Epithelial cell of esophagus (primary cell): ENCODE results near the gene MAP2K6.

Experiments used
- DNase-seq: peaks from one replicate; pipeline ENCODE4 v3.0.0; 2010; ENCODE audit warnings: low read depth
- H3K4me3 ChIP-seq: 2 replicates; pipeline ENCODE4 v1.5.1; 2011; ENCODE audit warnings: mild to moderate bottlenecking, low read length, control low read depth
- CTCF ChIP-seq: IDR thresholded peaks from 2 replicates; pipeline ENCODE4 v1.5.1; 2011; ENCODE audit warnings: low read depth, mild to moderate bottlenecking, low read length, control low read depth, inconsistent platforms; ENCODE audit not compliant: insufficient read depth; ENCODE audit errors: missing control alignments

MAP2K6 gene

GRCh38 chr17:69525920-69526841 is 111.7 kb downstream of the MAP2K6 start:
- peak; percentile 72 for DNase-seq
- no peak overlapping the region for H3K4me3 ChIP-seq
- TF ChIP-seq CTCF, result peak; percentile 99

- DNase-seq, result no peak
- TF ChIP-seq CTCF, result no peak
- H3K4me3 ChIP-seq, result no peak overlapping the region
These were observed 113.5 kb downstream of the MAP2K6 start for GRCh38 chr17:69528035-69528434.

- H3K4me3 ChIP-seq, result no peak overlapping the region
- no peak for DNase-seq
- no peak for TF ChIP-seq CTCF
These were observed 119.2 kb downstream of the MAP2K6 start for GRCh38 chr17:69533481-69534234.

- TF ChIP-seq CTCF, result no peak
- no peak for DNase-seq
These were observed 119.7 kb downstream of the MAP2K6 start for GRCh38 chr17:69534235-69534621.

GRCh38 chr17:69535016-69535570 is 120.6 kb downstream of the MAP2K6 start:
- no peak for DNase-seq
- H3K4me3 ChIP-seq, result no peak overlapping the region
- no peak for TF ChIP-seq CTCF

More at GRCh38 chr17:69534235-69534621, 119.7 kb downstream of the MAP2K6 start:
- no peak overlapping the region for H3K4me3 ChIP-seq

- no peak for TF ChIP-seq CTCF
- no peak overlapping the region for H3K4me3 ChIP-seq
- DNase-seq, result no peak
These were observed 124.3 kb downstream of the MAP2K6 start for GRCh38 chr17:69538795-69539194.
